ENCODE results near the gene PFN1.

DNA sequence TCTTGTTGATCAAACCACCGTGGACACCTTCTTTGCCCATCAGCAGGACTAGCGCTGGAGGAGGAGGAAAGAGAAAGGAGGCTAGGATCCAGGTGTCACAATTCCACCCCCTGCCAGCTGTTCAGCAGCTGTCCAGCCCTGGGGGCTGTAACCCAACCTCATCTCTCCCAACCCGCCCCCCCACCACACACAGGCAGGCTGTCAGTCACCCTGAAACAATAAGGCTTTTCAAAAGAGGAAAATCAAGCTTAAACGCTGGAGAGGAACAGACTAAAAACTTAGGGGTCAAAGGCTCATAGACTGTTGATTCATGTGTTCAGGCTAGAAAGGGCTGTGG lies 2.4 kb downstream of the PFN1 start:
- no peak for TF ChIP-seq EZH2 (IDR thresholded peaks at IDR 0.05; ENCODE audit: insufficient read depth, poor library complexity, severe bottlenecking)
- TF ChIP-seq EZH2phosphoT487 (IDR thresholded peaks at IDR 0.05; ENCODE audit: insufficient read depth, low read depth), result no peak
